GM19395 (cell line): ENCODE measurements around the gene UGCG.
"Not testable (repeated sequence)": the region's sequence is repeated elsewhere in the genome, so short reads cannot be mapped to it uniquely, and the experiment has no call there.

ENCODE experiments used
- ATAC-seq: cut with Tn5 transposase; IDR thresholded peaks from one replicate; pipeline ENCODE4 v1.9.1; 2021; ENCODE audit warnings: mild to moderate bottlenecking, moderate library complexity; ENCODE audit not compliant: unreplicated experiment

UGCG gene

DNA sequence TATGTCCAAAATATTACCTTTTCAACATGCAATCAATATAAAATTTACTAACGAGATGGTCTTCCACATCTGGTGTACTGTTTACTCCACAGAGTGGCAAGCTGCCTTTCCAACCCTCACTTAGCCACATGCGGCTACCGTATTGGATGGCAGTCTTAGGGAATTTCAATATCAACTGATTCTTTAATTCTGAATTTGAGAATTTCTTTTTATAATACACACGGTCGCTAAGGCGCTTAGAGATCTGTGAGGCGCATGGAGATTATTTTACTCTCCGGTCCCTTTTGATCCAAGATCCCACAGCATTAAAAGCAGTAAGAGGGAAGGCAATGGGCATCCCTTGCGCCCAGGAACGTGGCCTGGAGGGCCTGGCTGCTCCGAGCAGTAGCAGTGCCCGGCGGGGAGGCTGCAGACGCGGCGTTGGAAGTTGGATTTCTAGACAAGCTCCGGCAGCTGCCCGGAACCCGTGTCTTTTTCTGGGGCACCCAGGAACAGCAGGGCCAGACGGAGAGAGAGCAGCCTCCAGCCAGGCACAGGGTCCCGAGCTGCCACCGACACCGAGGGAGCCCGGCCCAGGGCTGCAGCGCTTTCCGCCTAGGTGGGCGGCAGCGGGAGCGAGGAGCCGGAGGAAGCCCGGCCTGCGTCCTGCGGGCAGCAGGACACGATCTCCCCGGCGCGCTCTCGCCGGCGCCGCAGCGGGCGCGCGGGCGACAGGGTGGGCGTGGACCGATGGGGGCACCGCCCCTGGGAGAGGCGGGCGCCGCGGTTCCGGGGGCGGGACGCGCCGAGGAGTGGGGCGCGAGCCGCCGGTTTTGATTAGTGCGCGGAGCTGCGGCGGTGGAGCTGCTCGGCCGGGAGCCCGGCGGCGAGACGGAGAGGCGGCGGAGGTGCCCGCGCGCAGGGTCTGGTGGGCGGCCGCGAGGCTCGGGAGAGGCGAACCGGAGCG, at the start of gene UGCG:
Gene UGCG, plus strand, starts transcription at position 819 of the 946 bp plus-strand sequence. CDS start 402 bp downstream, outside the sequence.
- ATAC-seq = peak; percentile 74

DNA sequence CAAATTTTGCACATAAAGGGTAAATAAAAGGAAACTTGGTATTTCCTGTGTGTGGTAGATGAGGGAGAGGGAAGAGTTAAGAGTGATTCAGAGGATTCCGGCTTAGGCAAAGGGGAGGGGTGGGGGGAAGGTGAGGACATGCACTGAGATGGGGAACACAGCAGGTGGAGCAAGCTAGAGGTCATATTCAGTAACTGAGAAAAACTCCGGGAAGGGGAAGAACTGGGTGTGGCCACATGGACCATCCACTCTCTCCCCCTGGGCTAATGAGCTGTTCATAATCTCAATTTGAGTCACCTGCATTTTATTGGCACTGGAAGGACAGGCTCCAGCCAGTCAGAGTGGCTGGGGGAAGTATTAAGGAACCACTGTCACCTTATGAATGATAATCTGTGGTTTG, 45.1 kb upstream of the UGCG start:
- no peak for ATAC-seq

DNA sequence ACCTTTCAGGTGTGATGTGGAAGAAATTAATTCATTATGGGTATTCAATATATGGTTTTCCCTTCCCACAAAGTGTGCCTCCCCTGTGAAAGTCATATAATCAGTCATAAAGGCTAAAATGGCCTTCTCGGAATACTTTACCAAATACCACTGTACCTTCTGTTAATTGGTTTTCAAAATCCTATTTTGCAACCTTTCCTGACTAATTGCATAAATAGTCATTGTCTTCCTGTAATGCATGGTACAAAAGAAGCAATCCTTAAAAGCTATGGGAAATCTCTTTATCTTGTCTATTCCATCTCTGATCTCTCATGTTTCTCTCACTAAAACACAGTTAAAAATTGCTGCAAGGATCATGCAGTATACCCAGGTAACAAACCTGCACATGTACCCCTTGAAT, 44.3 kb upstream of the UGCG start:
- ATAC-seq = no peak

DNA sequence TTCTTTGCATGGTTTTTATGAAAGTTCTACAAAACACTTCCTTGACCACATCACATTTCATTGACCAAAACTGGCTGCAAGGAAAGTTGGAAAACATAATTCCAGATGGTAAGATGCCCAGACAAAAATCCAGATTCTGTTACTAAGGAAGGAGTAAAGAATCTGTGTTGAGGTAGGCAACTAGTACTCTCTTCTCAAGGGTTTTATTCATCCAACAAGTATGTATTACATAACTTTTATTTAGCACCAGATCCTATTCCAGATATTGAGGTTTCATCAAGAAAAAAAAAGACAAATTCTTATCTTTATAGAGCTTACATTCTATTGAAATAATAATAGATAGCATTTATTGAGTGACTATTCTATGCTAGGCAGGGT, 43.2 kb upstream of the UGCG start:
- no peak for ATAC-seq

DNA sequence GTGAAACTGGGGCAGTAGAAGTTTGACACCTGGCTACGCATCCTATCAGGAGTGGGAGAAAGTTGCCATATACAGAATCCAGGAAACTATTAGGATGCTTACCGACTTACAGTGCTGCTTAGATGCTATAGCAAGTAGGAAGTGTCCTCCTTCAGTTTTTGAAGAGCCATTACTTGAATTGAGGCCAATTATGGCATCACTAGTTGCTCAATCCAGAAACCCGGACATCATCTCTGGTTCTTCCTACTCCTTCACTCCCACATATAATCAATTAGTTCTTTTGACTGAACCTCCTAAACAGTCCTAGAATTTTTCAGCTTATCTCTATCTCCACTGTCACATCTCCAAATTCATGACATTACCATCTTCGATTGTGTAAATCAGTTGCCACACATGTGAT, 41.8 kb upstream of the UGCG start:
- no peak for ATAC-seq

DNA sequence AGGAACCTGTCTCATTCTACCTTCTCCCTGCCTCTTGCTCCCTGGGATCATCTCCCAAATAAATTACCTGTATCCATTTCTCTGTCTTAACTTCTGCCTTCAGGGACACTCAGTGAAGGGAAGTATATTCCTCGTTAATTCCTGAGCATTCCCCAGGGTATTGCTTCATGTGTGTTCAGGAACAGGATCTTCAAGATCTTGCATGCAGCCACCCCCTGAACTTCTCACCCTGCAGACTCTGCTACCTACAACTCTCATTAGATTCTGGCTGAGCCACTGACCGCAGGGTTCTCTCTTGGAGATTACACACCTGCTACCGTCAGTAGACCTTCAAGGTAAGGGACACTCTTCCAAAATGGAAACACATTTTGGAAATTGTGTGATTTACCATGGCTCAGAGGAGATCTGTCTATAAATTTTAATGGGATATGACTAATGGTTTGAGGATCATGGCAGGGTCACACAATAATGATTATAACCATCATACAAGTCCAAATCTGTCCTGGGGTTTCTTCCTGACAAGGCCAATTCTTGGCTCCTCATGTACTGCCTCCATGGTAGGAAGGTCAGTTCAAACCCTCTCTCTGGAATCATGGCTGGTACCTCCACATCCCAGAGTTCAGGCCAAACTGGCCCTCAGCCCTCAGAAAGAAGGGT, 38.9 kb upstream of the UGCG start:
- ATAC-seq = no peak

DNA sequence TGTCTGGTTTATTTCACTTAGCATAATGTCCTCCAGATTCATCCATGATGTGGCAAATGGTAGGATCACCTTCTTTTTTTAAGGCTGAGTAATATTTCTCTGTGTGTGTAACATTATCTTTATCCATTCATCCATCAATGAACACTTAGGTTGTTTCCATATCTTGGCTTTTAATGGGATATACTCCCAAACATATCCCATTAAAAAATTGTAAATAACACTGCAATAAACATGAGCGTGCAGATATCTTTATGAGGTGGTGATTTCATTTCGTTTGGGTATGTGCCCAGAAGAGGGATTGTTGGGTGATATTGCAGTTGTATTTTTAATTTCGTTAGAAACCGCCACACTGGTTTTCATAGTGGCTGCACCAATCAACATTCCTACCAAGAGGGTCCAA, 36.2 kb upstream of the UGCG start:
- no peak for ATAC-seq

DNA sequence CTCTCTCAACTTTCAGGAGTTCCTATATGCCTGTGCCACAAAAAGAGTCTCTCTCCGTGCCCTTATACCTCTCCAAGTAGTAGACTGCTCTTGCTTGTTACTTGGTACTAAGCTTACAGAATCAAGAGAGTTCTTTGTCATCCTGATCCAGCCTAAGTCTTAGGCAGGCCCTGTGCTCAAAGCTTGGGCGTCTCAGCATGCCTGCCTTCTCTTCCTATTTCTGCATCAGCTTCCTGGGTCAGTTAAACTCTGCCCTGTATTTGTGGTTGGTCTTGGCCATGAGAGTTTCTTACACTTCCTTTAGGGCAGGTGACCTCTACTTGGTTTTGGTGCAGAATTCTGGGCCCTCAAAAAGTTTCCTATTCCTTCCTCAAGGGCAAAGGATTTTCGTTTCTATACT, 33.0 kb upstream of the UGCG start:
- ATAC-seq = no peak

DNA sequence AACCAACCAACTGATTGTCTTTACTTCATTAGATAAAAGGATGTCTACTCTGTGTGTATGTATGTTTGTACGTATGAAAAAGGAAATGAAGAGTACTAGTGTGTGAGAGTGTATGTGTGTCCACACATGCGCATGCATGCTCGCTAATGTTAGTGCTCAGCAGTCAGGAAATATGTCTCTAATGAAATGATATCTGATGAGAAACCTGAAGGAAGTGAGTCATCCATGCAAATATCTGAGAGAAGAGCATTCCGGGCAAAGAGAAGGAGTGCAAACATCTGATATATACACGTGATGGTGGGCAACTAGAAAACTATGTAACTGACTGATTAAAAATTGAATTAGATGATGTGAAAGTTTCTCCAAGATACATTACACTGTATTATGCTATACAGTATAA, 29.6 kb upstream of the UGCG start:
- no peak for ATAC-seq

DNA sequence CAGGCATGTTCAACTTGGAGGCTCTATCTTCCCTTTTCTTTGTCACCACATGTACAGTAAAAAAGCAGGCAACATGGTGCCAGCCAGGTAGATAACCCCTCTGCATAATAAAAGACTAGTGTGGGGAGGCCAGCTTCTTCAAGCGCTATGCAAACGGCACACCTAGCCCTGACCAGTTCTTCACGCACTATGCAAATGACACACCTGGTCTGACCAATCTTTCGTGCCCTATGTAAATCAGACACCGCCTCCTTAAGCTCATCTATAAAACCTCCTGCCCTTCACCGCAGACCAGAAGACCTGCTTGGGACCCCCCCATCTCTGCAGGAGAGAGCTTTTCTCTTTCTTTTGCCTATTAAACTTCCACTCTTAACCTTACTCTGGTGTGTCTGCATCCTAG, 28.1 kb upstream of the UGCG start:
- ATAC-seq = no peak

DNA sequence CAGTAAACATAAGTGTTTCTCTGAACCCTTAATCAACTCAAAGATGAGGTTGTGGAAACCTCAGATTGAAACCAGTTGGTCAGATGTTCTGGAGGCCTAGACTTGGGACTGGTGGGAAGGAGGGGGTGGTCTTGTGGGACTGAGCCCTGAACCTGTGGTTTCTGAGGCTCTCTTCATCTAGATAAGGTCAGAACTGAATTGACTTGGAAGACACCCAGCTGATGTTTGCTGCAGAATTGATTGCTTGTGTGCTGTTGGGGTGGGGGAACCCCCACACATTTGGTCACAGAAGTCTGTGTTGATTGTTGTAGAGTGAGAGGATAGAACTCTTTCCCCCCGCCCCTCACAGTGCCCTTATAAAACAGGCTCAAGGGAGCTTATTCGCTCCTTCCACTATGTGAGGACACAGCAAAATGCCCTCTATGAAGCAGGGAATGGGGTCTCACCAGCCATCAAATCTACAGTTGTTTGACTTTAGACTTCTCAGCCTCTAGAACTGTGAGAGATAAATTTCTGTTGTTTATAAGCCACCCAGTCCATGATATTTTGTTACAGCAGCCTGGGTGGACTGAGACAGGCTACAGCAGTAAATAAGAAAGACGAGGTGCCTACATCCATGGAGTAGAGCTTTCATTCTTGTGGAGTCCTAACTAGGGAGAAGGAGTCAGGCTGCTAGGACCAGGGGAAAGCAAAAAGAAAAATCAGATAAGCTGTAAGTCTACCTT, 25.7 kb upstream of the UGCG start:
- no peak for ATAC-seq

DNA sequence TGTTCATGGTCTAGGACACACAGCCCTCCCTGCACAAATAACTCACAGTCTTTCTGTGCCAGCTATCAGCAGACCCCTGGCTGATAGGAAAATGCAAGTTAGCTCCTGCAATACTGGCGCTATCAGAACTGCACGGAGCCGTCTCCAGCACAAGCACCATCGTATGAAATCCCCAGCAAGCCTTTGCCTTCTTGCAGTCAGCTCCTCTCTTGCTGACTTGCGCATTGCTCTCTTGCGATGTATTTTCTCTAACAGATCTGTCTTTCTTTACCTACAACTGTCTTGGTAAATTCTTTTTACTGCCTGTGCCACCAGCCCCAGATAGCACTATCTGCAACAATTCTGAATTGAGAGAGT, 25.1 kb upstream of the UGCG start:
- no peak for ATAC-seq

DNA sequence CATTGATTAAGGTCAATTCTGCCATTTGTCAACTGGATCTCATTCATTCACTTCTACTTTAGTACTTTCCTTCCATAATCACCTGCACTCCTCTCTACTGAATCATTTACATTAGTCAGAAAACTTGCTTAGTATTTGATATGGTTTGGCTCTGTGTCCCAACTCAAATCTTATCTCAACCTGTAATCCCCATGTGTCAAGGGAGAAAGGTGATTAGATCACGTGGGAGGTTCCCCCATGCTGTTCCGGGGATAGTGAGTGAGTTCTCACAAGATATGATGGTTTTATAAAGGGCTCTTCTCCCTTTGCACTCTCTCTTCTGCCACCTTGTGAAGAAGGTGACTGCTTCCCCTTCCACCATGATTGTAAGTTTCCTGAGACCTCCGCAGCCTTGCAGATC, 23.7 kb upstream of the UGCG start:
- no peak for ATAC-seq

DNA sequence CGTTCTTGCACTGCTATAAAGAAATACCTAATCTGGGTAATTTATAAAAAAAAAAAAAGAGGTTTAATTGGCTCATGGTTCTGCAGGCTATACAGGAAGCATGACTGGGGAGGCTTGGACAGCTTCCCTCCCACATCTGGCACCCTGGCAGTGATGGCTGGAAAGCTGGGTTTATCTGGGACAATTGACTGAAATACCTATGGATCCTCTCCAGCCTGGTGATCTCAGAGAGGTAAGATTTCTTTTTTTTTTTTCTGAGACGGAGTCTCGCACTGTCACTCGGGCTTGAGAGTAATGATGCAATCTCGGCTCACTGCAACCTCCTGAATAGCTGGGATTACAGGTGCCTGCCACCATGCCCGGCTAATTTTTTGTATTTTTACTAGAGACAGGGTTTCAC, 22.7 kb upstream of the UGCG start:
- no peak for ATAC-seq

DNA sequence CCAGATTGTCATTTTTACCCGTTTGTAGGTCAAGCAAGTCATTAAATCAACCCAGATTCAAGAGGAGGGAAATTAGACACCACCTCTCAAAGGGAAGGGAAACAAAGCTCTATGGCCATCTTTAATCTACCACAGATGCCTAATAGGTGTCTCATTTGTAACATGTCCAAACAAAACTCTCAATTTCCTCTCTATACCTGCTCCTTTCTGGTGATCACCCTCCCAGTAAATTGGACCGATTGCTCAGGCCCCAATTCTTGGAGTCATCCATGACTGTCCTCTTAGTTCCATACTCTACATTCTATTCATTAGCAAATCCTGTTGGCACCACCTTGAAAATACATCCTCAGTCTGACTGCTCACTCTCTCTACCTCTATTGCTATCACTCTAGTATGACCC, 22.1 kb upstream of the UGCG start:
- no peak for ATAC-seq

DNA sequence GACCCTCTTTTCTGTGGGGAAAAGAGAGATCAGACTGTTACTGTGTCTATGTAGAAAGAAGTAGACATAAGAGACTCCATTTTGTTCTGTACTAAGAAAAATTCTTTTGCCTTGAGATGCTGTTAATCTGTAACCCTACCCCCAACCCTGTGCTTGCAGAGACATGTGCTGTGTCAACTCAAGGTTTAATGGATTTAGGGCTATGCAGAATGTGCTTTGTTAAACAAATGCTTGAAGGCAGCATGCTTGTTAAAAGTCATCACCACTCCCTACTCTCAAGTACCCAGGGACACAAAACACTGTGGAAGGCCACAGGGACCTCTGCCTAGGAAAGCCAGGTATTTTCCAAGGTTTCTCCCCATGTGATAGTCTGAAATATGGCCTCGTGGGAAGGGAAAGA, 21.3 kb upstream of the UGCG start:
- not testable (repeated sequence) for ATAC-seq

DNA sequence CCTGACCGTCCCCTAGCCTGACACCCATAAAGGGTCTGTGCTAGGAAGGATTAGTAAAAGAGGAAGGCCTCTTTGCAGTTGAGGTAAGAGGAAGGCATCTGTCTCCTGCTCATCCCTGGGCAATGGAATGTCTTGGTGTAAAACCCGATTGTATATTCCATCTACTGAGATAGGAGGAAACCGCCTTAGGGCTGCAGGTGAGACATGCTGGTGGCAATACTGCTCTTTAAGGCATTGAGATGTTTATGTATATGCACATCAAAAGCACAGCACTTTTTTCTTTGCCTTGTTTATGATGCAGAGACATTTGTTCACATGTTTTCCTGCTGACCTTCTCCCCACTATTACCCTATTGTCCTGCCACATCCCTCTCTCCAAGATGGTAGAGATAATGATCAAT, 20.9 kb upstream of the UGCG start:
- ATAC-seq = not testable (repeated sequence)

DNA sequence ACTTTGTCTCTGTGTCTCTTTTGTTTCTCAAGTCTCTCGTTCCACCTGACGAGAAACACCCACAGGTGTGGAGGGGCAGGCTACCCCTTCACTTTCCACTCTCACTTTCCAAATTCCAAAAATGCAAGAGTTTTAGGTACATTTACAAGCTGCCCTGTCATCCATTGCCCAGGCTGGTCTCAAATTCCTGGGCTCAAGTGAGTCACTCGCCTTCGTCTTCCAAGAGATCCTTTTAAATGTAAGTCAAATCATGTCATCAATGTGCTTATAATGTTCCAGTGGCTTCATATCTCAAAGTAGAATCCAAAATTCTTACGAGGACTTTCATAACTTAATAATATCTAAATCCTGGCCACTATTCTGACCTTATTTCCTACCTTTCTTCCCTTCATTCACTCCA, 20.4 kb upstream of the UGCG start:
- no peak for ATAC-seq

DNA sequence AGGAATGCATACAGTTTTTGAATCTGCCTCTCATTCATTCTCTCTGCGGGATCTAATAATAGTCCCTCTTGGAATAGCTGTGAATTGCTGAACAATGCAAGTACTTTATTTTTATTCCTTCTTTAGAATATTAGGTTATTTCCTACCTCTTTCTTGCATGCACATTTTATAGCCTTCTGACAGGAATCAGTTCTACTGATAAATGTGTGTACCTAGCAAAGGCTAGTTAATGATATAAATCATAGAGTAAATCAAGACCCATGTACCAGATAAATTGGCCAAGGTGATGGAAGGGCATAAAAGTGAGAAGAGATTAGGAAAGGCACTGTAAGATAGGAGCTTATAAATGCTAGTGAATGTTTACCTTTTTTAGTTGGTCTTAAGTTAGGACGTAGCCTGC, 19.2 kb upstream of the UGCG start:
- ATAC-seq = no peak

DNA sequence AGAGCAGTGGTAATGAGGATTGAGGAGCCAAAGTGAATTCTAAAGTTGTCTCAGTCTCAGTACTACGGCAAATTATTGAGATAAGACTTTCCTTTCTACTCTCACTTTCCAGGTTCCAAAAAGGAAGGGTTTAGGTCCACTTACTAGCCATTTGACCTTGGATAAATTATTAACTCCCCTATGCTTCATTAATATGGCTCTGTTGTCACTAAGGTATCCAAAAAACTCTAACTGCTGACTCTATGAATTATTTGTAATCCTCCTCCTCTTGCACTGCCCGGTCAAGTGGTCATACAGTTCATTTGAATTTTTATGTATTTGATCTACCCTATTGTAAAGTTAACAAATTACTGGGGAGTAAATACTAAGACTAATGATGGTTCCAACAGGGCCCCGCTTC, 17.7 kb upstream of the UGCG start:
- ATAC-seq = no peak

DNA sequence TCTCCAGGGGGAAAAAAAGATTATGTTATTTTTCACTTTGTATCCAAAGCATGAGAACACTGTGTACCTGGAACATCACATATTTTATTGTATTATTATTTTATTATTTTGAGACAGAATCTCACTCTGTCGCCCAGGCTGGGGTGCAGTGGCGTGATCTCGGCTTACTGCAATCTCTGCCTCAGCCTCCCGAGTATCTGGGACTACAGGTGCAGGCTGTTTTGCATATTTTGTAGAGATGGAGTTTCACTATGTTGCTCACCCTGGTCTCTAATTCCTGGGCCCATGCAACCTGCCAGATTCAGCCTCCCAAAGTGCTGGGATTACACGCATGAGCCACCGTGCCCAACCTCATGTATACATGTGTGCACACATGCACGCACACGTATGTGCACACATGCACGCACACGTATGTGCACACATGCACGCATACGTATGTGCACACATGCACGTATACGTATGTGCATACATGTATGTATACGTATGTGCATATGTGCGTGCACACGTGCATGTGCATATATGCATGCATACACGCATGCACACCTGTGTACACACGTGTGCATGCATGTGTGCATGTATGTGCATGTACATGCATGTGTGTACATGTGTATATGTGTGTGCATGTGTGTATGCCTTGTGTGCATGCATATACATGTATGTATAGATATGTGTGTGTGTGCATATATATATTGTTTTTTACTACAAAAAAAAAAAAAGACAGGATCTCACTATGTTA, 9.5 kb upstream of the UGCG start:
- ATAC-seq = peak; percentile 63
